GM21526 (cell line): ENCODE results near the gene KAT2A.
"Not testable (repeated sequence)": the region's sequence is repeated elsewhere in the genome, so short reads cannot be mapped to it uniquely, and the experiment has no call there.

Experiments
- ATAC-seq: cut with Tn5 transposase; IDR thresholded peaks from one replicate; pipeline ENCODE4 v1.9.1; 2021; ENCODE audit warnings: moderate library complexity; ENCODE audit not compliant: unreplicated experiment, low FRiP score

KAT2A gene

DNA sequence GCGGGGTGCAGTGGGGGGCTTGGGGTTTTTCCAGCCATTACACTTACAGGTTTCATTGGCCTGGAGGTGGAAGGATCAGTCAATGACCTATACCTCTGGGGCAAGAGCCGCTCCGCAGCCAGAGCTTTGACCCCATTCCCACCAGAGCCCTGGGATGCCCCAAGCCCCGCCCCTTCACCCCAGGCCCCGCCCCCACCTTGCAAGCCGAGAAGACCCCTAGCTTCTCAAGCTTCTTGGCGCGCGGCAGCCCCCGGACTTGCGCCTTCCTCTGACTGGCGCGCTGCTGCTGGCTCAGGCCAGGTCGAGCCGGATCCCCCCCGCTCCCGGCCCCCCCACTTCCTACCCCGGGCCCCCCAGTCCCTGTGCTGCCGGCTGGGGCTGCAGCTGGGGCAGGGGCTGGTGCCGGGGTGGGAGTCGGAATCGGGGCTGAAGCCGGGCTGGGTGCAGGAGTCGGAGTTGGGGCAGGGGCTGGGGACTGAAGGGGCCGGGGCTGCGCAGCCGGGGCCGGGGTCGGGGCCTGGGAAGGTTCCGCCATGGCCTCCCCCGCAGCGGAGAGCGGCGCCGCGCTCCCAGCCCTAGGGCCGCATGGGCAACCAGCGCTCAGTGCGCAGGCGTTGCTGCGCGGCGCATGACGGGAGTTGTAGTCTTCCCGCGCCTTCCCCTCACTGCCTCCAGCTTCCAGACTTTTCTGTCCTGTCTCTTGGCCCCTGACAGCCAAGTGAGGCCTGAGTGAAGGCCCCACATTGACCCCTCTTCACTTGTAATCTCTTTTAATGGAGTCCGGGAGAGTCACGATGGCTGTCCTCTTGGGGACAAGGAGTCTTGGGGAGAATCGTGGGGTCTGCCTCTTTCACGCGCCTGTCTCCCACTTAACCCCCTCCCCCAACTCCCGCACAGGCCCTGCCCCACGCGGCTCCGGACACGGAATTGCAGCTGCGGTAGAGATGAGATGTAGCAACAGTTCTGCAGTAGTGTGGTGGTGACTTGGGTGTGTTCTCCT, at the start of gene KAT2A:
Gene KAT2A (minus strand): TSS at position 598 of the 1,000 bp plus-strand sequence. CDS start 63 bp downstream, at position 535.
- ATAC-seq: no peak

DNA sequence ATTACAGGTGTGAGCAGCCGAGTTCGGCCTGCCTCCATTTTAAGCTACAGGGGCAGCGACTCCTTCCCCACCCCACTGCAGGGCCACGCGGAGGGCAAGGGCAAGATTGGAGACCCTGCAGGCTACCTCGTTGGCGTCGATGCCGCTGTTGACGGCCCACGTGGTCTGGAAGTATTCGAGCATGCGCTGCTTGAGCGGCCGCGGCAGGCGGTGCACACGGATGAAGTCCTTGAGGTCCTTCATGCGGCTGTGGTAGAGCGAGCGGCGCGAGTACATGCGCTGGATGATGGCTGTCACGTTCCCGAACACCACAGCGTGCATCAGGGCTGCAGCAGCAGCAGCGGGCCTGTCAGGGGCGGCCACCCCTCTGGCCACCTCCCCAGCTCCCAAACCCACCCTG, 48.2 kb upstream of the KAT2A start:
- ATAC-seq: no peak

DNA sequence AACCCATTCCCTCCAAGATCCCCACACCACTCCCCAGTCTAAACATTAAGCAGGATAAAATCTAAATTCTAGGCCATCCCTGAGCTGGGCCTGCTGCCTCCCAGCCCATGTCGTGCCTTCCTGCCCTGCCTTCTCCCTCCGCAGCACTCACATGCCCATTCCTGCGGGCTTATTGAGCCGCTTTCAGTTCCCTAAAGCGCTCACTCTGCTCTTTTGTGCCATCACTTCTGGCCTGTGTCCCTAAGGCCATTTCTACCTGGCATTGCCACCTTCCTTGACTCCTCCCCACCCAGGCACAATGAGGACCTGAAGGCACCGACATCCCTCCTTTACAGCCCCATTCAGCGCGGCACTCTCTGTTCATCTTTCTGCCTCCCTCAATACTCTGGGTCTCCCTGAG, 46.6 kb upstream of the KAT2A start:
- ATAC-seq: no peak

DNA sequence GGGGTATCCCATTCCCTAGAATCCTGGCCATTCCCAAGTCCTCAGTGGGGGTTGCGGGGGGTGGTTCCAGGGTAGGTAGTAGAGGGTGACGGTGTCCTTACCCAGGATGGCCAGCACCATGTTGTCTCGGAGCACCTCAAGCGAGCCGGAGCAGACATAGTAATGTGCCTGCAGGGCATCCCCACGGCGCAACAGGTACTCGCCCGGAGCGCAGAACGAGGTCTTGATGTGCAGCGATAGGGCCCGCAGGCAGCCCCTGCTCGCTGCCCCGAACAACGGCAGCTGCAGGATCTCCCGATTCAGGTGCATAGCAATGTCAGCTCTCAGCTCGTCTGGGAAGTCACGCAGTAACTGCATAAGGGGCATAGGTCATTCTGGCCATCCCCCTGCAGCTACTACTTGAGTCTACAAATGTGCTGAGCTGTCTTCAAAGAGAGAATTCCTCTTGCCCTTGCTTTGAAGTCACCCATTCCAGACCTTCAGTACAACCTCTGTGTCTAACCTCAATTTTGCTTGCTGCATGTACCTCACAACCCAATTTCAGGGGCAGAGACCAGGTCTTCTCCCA, 45.1 kb upstream of the KAT2A start:
- ATAC-seq: no peak

DNA sequence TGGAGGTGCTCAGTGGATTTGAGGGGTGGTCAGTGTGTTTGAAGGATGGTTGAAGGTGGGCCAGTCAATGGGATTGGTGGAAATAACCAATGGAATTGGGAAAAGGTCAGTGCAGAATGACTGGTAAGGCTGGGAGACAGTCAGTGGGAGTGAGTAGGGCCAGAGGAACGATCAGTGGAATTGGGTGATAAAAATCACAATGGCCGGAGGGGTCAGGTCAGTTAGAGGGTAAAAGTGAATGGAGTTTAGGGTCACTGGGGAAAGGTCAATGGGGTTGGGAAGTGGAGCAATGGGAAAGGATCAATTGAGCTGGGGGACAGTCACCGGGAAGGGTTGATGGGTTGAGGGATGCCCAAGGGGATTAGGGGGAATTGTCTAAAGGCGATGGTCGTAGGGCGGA, 44.6 kb upstream of the KAT2A start:
- ATAC-seq: no peak

DNA sequence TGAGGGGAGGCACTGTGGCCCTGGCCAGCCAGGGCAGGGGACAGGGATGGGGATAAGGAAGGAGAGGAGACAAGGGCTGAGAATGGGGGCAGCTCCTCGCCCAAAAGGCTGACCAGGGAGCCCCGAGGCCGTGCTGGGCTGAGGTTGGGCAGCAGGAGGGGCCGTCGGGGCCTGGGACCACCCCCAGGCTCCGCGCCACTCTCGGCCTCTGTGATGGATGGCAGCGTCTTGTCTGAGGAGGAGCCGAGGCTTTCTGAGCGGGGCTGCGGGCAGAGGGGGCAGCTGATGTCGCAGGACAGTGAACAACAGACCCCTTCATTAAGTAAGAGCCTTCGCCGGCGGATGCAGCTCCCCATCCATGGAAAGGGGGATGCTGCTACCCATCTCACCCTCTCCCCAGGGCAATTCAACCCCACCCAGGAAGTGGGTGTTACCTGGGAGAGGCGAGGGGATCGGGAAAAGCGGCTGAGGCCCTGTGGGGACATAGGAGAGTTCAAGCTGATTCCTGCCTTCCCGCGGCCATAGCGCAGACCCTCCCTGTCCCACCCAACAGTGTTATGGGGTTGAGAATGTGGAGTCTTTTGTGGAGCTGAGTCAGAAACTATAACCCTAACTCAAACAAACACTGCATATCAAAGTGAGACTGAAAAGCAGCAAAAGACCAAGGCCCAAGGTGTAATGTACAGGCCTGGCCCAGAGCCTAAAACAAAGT, 42.7 kb upstream of the KAT2A start:
- no peak for ATAC-seq

DNA sequence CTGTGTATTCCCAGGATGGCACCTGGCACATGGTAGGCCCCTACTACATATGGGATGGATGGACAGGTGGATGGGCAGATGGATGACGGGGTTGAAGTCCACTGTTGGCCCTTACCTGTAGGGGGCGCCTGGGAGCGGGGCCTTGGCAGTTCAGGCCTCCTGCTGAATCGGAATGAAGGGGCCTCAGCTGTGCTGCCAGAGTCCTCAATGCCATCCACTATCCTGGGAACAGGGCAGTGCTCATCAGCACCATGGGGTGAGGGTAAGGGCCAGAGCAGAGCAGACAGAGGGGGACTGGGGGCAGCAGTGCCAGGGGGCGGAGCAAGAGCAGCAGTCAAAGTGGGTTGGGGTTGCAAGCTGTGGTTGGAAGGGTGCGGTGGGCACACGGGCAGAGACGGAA, 41.9 kb upstream of the KAT2A start:
- ATAC-seq: no peak

DNA sequence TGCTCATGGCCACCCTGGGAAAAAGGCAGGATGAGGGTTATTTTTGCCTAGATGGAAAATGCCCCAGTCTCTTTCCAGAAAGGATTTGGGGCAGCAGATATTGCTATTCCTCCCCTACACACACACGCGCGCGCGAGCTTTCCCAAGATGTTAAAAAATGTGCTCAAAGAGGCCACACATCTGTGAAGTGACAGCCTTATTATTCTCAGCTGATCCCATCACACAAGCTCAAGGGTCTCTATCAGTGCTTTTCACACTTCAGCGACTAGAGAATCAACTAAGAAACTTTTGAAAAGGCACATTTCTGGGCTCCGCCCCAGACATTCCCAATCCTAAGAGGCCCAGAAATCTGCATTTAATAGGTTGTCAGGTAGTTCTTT, 39.4 kb upstream of the KAT2A start:
- no peak for ATAC-seq

DNA sequence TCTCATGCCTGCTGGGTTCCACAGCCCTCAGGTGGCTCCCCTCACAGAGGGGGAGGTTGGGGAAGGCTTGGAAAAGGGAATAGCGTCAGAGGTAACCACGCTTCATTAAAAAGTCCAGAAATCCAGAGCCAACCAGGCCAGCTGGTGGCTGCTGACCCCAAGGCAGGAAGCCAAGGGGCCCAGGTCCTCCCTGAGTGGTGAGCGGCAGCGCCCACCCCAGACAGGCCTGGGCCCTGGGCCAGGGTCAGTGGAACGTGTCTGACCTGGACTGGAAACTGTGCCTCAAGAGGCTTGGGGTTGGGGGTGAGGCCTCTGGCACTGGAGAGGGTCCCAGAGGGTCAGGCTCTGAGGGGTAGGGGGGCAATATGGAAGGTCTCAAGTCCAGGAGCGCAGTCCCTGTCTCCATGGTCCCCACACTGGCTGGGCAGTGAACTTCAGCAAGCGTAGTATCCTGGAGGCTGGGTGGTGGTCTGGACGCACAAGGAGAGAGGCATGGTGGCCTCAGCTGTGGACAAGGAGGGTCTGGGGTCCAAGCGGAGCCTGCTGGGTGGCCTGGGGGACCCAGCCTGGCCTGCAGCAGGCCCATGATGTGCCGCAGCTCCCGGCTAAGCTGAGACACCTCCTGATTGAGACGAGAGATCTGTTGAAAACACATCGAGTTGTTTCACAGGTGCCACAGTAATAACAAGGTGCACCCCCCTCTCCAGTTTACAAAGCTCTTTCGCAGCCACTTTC, 38.8 kb upstream of the KAT2A start:
- ATAC-seq: no peak

DNA sequence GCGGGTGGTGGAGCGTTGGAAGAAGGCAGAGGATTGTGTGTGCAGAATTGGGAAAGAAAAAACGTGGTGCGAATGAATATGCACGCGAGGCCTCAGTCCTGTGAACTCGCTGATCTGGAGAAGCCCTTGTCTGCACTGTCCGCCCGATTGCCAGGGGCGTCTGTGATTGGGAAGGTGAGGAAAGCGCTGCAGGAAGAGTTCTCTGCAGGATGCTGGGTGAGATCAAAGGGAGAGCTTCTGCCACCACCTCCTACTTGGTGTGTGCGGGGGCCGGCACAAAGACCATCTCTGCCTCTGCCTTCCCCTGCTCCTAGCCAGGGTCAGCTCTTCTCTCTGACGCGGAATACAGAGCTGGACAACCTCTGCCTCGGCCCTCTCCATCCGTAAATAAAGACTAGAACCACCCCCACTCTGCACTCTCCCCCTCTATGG, 34.5 kb upstream of the KAT2A start:
- no peak for ATAC-seq

DNA sequence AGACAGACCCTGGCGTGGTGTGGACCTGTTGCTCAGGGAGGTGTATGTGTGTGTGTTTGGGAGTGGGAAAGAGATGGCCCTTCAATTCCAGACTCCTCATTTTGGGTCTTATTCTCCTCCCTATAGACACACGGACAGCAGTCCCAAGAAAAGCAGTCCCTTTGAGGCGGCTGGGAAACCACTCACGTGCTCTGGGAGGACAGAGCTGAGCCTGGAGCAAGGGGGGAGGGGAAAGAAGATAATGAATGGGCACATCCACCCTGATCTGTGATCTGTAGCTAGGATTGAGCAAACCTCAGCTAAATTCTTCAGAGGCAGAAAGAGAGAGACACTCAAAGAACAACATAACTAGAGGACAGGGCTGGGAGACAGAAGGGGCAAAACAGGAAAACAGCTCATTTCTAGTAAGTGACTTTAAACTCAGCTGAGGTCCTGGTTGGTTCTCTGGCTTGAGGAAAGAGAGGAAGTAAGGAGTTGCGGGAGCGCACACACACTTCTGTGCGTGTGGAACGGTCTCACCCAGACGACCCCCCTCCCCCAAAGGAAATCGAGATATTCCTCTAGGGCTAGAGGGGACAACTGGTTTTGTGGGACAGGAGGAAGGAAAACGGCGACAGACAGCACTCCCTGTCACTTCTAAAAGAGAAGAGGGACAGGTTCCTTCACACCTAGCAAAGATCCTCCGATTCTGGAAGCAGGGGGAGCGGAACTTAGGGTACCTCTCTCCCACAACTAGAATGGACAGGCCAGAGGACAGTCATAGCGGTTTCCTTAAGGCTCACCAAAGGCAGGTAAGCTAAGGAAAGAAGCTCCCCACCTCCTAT, 33.0 kb upstream of the KAT2A start:
- ATAC-seq: no peak

DNA sequence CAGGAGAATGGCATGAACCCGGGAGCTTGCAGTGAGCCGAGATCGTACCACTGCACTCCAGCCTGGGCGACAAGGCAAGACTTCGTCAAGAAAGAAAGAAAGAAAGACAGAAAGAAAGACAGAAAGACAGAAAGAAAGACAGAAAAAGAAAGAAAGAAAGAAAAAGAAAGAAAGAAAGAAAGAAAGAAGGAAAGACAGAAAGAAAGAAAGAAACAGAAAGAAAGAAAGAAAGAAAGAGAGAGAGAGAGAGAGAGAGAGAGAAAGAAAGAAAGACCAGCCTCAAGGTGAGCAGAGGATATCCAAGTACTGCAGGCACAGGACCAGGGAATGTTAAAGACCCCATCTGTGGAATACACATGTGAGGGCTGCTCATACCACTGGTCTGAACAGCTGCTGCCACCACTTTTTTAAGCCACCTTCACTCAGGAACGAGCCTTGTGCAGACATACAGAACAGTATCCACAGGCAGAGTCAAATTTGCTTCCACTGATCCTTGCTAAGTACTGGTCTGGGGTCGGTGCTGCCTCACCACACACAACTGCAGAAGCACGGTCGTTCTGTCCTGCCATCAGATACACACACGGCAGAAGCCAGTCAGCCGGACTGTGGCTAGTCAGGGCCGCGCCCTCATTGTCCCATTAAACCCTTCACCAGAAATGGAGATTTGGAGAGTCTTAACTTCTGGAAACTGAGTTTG, 25.9 kb upstream of the KAT2A start:
- ATAC-seq: no peak

DNA sequence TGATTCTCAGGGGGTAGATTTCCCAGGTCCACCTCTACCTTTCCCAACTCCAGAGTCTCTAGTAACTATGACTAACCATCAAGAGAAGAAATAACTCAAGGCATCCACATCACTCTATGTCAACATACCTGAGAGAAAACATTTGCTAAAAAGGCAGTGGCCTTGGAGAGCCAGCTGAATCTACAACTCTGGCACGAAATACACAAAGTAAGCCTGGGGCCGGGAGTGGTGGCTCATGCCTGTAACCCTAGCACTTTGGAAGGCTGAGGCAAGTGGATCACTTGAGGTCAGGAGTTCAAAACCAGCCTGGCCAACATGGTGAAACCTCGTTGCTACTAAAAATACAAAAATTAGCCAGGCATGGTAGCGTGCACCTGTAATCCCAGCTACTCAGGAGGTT, 22.0 kb upstream of the KAT2A start:
- ATAC-seq: not testable (repeated sequence)

DNA sequence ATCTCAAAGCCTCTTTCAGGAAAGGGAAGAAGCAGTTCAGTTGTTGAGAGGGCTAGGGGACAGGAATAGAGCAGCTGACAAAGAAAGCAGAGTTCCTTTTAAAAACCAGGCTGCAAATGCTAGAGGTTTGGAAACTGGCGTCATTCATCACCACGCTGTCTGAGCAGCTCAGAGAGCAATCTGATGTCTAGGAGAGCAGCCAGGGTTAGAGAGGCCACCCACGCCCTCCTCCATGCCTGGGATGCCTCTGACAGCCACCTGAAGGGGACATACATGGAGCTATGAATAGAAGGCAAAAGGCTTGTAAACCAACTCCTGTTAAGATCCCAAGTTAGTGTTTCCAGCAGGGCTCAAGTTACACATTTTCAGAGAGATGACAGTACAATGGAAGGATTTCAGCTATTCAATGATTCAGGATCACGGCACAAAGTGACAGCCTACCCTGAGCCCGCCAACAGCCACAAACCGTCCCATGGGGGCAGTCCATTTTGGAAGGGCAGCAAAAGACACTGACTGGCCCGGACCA, 21.3 kb upstream of the KAT2A start:
- no peak for ATAC-seq

DNA sequence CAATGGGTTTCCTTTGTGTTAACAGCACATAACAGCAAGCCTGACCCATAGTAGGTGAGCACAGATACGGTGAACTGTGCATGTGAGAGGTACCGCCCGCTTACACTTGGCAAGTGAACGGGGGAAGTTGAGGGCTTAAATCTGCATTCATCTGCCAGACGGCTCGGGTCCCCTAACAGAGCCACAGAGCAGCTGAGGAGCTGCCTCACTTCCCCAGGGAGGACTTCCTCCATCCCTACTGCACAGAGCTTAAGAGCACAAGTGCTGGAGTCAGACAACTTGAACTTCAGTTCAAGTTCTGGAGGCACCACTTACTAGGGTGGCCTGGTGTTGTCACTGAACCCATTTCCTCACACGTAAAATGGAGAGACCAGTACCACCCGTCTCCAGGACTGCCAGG, 20.2 kb upstream of the KAT2A start:
- ATAC-seq: no peak

DNA sequence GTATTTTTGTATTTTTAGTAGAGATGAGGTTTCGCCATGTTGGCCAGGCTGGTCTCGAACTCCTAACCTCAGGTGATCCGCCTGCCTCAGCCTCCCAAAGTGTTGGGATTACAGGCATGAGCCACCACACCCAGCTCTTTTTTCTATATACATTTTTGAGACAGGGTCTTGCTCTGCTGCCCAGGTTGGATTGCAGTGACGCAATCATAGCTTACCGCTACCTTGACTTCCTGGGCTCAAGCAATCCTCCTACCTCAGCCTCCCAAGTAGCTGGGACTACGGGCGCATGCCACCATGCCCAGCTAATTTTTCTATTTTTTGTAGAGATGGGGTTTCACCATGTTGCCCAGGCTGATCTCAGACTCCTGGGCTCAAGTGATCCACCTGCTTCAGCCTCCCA, 19.5 kb upstream of the KAT2A start:
- not testable (repeated sequence) for ATAC-seq

DNA sequence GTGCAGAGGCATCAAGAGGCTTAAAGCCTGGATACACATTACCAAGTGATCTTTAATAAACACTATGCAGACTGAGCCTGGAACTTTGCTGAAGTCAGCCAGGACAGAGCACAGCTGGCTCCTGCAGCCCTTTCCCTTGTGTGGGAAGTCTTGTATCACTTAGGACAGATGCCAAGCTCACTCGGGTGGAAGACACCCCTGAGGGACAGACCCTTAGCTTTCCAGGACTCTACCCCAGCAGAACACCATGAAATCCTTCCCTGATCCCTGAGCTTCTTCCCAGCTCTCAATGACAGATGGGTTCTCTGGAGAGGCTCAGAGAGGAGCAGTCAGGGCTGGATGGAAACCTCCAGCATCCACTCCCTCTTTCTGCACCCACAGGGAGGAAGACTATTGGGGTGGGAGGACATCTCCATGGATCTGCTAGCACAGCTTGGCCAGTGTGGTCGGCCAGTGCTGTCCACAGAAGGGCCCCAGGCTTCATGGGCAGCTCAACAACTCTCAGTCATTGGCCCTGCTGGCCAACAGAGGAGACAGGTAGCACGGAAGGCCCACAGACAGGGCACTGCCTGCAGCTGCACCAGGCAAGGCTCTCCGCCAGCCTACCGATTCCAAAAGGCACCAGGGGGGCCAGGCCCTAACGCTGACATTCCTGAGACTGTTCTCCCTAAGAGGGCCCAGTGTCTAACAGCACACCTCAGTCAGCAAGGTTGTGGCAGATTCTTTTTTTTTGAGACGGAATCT, 17.8 kb upstream of the KAT2A start:
- no peak for ATAC-seq

DNA sequence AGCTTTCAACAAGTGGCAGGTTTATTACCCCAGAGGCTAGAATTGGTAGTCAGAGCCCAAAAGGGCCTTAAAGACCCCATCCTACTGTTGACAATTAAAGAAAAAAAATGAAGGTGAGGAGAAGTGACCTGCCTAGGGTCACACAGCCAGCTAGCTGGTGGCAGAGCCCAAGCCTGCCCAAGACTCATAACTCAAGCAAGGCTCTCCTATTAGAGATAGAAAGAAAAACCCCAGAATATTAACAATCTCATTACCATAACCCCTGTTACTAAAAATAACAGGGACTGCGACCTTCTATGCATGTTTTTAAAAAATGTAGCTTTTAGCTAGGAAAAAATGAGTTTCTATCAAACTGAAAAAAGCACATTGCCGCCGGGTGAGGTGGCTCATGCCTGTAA, 15.5 kb upstream of the KAT2A start:
- no peak for ATAC-seq
